ENCODE measurements around the gene EEF1AKMT3.

- no peak for TF ChIP-seq CTCF (IDR thresholded peaks at IDR 0.05; ENCODE audit: low read depth, low read length, missing input control)
- no peak for TF ChIP-seq YY1 (IDR thresholded peaks at IDR 0.05)
- no peak for TF ChIP-seq TAF1 (conservative IDR thresholded peaks at IDR 0.05)
- no peak for TF ChIP-seq JUND (IDR thresholded peaks at IDR 0.05)
- TF ChIP-seq REST (IDR thresholded peaks at IDR 0.05) = no peak
- TF ChIP-seq MAX (IDR thresholded peaks at IDR 0.05) = no peak
- no peak for TF ChIP-seq RAD21 (IDR thresholded peaks at IDR 0.05)
- TF ChIP-seq GABPA (IDR thresholded peaks at IDR 0.05 in 1 of 2, conservative IDR thresholded peaks at IDR 0.05 in 1 of 2) = no peak
Measured at GRCh38 chr12:57731411-57732080, 40.9 kb upstream of the EEF1AKMT3 start.

All from liver (tissue), 3 donors.